Endothelial cell of umbilical vein (primary cell): Measurements from ENCODE around the gene SLC36A4.
"Not testable (repeated sequence)": the region's sequence is repeated elsewhere in the genome, so short reads cannot be mapped to it uniquely, and the experiment has no call there.

Experiments used
- POLR2A ChIP-seq: IDR thresholded peaks from 2 replicates; pipeline ENCODE4 v1.6.1; 2012; ENCODE audit warnings: low read depth, mild to moderate bottlenecking, control low read depth, low read length
- POLR2AphosphoS5 ChIP-seq: IDR thresholded peaks from 2 replicates; pipeline ENCODE4 v1.6.1; 2012; ENCODE audit warnings: low read depth, mild to moderate bottlenecking, control low read depth, low read length, moderate library complexity; ENCODE audit not compliant: insufficient read depth
- TF ChIP-seq, protein P1 (sequence below), 2 donors: IDR thresholded peaks; 1 replicate in 1 of 2; 2 replicates in 1 of 2; pipeline ENCODE4 v1.5.1; 2011; ENCODE audit warnings: low read length in 2 of 2, mild to moderate bottlenecking in 2 of 2, moderate library complexity in 2 of 2, control low read depth in 1 of 2, inconsistent platforms in 1 of 2, low read depth in 1 of 2; ENCODE audit not compliant: insufficient read depth in 1 of 2; ENCODE audit errors: extremely low read depth in 1 of 2

DNA sequence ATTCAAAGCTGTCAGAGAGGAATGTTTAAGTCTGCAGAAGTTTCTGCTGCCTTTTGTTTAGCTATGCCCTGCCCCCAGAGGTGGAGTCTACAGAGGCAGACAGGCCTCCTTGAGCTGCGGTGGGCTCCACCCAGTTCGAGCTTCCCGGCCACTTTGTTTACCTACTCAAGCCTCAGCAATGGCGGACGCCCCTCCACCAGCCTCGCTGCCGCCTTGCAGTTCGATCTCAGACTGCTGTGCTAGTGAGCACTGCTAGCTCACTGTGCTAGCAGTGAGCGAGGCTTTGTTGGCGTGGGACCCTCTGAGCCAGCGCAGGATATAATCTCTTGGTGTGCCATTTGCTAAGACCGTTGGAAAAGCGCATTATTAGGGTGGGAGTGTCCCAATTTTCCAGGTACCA, 19.9 kb downstream of the SLC36A4 start:
- TF ChIP-seq, protein P1, sequence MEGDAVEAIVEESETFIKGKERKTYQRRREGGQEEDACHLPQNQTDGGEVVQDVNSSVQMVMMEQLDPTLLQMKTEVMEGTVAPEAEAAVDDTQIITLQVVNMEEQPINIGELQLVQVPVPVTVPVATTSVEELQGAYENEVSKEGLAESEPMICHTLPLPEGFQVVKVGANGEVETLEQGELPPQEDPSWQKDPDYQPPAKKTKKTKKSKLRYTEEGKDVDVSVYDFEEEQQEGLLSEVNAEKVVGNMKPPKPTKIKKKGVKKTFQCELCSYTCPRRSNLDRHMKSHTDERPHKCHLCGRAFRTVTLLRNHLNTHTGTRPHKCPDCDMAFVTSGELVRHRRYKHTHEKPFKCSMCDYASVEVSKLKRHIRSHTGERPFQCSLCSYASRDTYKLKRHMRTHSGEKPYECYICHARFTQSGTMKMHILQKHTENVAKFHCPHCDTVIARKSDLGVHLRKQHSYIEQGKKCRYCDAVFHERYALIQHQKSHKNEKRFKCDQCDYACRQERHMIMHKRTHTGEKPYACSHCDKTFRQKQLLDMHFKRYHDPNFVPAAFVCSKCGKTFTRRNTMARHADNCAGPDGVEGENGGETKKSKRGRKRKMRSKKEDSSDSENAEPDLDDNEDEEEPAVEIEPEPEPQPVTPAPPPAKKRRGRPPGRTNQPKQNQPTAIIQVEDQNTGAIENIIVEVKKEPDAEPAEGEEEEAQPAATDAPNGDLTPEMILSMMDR (IDR thresholded peaks at IDR 0.05; ENCODE audit: extremely low read depth in 1 of 2, insufficient read depth in 1 of 2, low read depth in 1 of 2, low read length in 2 of 2), result not testable (repeated sequence)
- TF ChIP-seq POLR2A, POLR2AphosphoS5: not testable (repeated sequence)
